H9 (cell line): Measurements from ENCODE around the gene AGBL4. TPM values are rescaled to one million over a fixed set of nuclear protein-coding genes. Genes with fewer than 3 reads are reported as not detected.

Source experiments
- DNase-seq: peaks from one replicate; pipeline ENCODE4 v3.0.0-alpha.2; 2017
- H2AFZ ChIP-seq: one replicate; pipeline ENCODE4 v1.6.1; 2013; ENCODE audit warnings: mild to moderate bottlenecking, low read length, control low read depth, moderate library complexity
- H2AK5ac ChIP-seq: 2 replicates; pipeline ENCODE4 v1.6.1; 2013; ENCODE audit warnings: low read length, control low read depth, mixed read lengths; ENCODE audit not compliant: insufficient read length
- H2BK120ac ChIP-seq: one replicate; pipeline ENCODE4 v1.6.1; 2013; ENCODE audit warnings: low read depth, mild to moderate bottlenecking, low read length, control low read depth, inconsistent platforms; ENCODE audit not compliant: poor library complexity, severe bottlenecking
- H2BK12ac ChIP-seq: 2 replicates; pipeline ENCODE4 v1.6.1; 2013; ENCODE audit warnings: low read length, control low read depth, mixed read lengths, low read depth; ENCODE audit not compliant: insufficient read length
- H2BK15ac ChIP-seq: 2 replicates; pipeline ENCODE4 v1.6.1; 2013; ENCODE audit warnings: low read depth, low read length, control low read depth
- H2BK20ac ChIP-seq: one replicate; pipeline ENCODE4 v1.6.1; 2013; ENCODE audit warnings: low read depth, mild to moderate bottlenecking, low read length, control low read depth, inconsistent platforms; ENCODE audit not compliant: poor library complexity, severe bottlenecking
- H2BK5ac ChIP-seq: 2 replicates; pipeline ENCODE4 v1.6.1; 2013; ENCODE audit warnings: low read length, control low read depth, mixed read lengths; ENCODE audit not compliant: insufficient read length
- H3K14ac ChIP-seq: 2 replicates; pipeline ENCODE4 v1.6.1; 2013; ENCODE audit warnings: low read length, control low read depth; ENCODE audit not compliant: insufficient read depth
- H3K18ac ChIP-seq: 2 replicates; pipeline ENCODE4 v1.6.1; 2013; ENCODE audit warnings: low read depth, mild to moderate bottlenecking, mixed read lengths, low read length, control low read depth; ENCODE audit not compliant: insufficient read length
- H3K23ac ChIP-seq: 2 replicates; pipeline ENCODE4 v1.6.1; 2013; ENCODE audit warnings: low read length, control low read depth, mixed read lengths, low read depth; ENCODE audit not compliant: insufficient read length
- H3K23me2 ChIP-seq: 2 replicates; pipeline ENCODE4 v1.6.1; 2013; ENCODE audit warnings: low read depth, mild to moderate bottlenecking, mixed read lengths, low read length, control low read depth; ENCODE audit not compliant: insufficient read length, poor library complexity, severe bottlenecking
- H3K27ac ChIP-seq: 2 replicates; pipeline ENCODE4 v1.5.1; 2013; ENCODE audit warnings: low read length, control low read depth, mixed read lengths, low read depth; ENCODE audit not compliant: insufficient read length
- H3K27me3 ChIP-seq: 2 replicates; pipeline ENCODE4 v1.6.1; 2013; ENCODE audit warnings: low read length, control low read depth, inconsistent platforms; ENCODE audit not compliant: insufficient read depth
- H3K4ac ChIP-seq: 2 replicates; pipeline ENCODE4 v1.6.1; 2013; ENCODE audit warnings: low read depth, mild to moderate bottlenecking, control low read depth, inconsistent platforms, low read length, moderate library complexity
- H3K4me1 ChIP-seq: 2 replicates; pipeline ENCODE4 v1.6.1; 2013; ENCODE audit warnings: low read length, control low read depth, inconsistent platforms; ENCODE audit not compliant: insufficient read depth
- H3K4me2 ChIP-seq: 2 replicates; pipeline ENCODE4 v1.6.1; 2013; ENCODE audit warnings: low read length, control low read depth, mixed read lengths; ENCODE audit not compliant: insufficient read length, insufficient read depth
- H3K56ac ChIP-seq: 2 replicates; pipeline ENCODE4 v1.6.1; 2013; ENCODE audit warnings: low read depth, mild to moderate bottlenecking, mixed read lengths, low read length, control low read depth; ENCODE audit not compliant: insufficient read length
- H3K79me1 ChIP-seq: 2 replicates; pipeline ENCODE4 v1.6.1; 2013; ENCODE audit warnings: low read depth, mild to moderate bottlenecking, moderate library complexity, low read length, control low read depth, inconsistent platforms; ENCODE audit not compliant: insufficient read depth, poor library complexity, severe bottlenecking
- H3K79me2 ChIP-seq: 2 replicates; pipeline ENCODE4 v1.6.1; 2013; ENCODE audit warnings: low read length, control low read depth, inconsistent platforms; ENCODE audit not compliant: insufficient read depth
- H3K9ac ChIP-seq: 2 replicates; pipeline ENCODE4 v1.6.1; 2013; ENCODE audit warnings: low read length, control low read depth, mixed read lengths; ENCODE audit not compliant: insufficient read length; ENCODE audit errors: extremely low read depth
- H3K9me3 ChIP-seq: one replicate; pipeline ENCODE4 v1.6.1; 2013; ENCODE audit warnings: low read depth, low read length, inconsistent platforms; ENCODE audit not compliant: control insufficient read depth
- H3T11ph ChIP-seq: one replicate; pipeline ENCODE4 v1.6.1; 2013; ENCODE audit warnings: mild to moderate bottlenecking, low read length, control low read depth, inconsistent platforms
- H4K20me1 ChIP-seq: one replicate; pipeline ENCODE4 v1.6.1; 2013; ENCODE audit not compliant: control insufficient read depth, insufficient read length, insufficient read depth
- H4K5ac ChIP-seq: 2 replicates; pipeline ENCODE4 v1.6.1; 2013; ENCODE audit warnings: low read depth, mild to moderate bottlenecking, mixed read lengths, low read length, control low read depth; ENCODE audit not compliant: insufficient read length
- H4K8ac ChIP-seq: replicated peaks from 2 replicates; pipeline ENCODE4 v1.6.1; 2013; ENCODE audit warnings: low read length, control low read depth, mixed read lengths, low read depth; ENCODE audit not compliant: insufficient read length
- H4K91ac ChIP-seq: 2 replicates; pipeline ENCODE4 v1.6.1; 2013; ENCODE audit warnings: low read depth, mild to moderate bottlenecking, moderate library complexity, mixed read lengths, low read length, control low read depth; ENCODE audit not compliant: insufficient read length
- H3K27ac Mint-ChIP-seq, 3 experiments: 2 replicates in 2 of 3; 3 replicates in 1 of 3; pipeline ENCODE4 v1.8.0; 2020 to 2021; ENCODE audit warnings: mixed read lengths in 3 of 3, mild to moderate bottlenecking in 1 of 3, moderate library complexity in 1 of 3
- H3K27me3 Mint-ChIP-seq: 2 replicates; pipeline ENCODE4 v1.8.0; 2021; ENCODE audit warnings: low read depth, mild to moderate bottlenecking, moderate library complexity, mixed read lengths
- H3K36me3 Mint-ChIP-seq, 3 experiments: 2 replicates in 2 of 3; 3 replicates in 1 of 3; pipeline ENCODE4 v1.8.0; 2020 to 2021; ENCODE audit warnings: low read depth in 3 of 3, mixed read lengths in 3 of 3; ENCODE audit not compliant: insufficient read depth in 1 of 3
- H3K4me1 Mint-ChIP-seq, 2 experiments: 2 replicates each; pipeline ENCODE4 v1.8.0; 2020; ENCODE audit warnings: mixed read lengths in 2 of 2
- H3K4me3 Mint-ChIP-seq, 2 experiments: 2 replicates in 1 of 2; 3 replicates in 1 of 2; pipeline ENCODE4 v1.8.0; 2020 to 2021; ENCODE audit warnings: mild to moderate bottlenecking in 2 of 2, mixed read lengths in 2 of 2, moderate library complexity in 1 of 2
- H3K9me3 Mint-ChIP-seq, 2 experiments: 2 replicates in 1 of 2; 3 replicates in 1 of 2; pipeline ENCODE4 v1.8.0; 2020; ENCODE audit warnings: mild to moderate bottlenecking in 2 of 2, mixed read lengths in 2 of 2, moderate library complexity in 1 of 2
- WGBS: extraction: QIAGEN DNeasy Blood & Tissue Kit; methylation state at CpG from one replicate; pipeline ENCODE4 v1.1.7; 2013; ENCODE audit warnings: missing lambda C conversion rate, low lambda C conversion rate, mixed read lengths; ENCODE audit not compliant: insufficient read length; ENCODE audit errors: extremely low coverage; 5-methylcytosine and 5-hydroxymethylcytosine counted together
- total RNA-seq: library from RNA; stranded (reverse); gene quantifications from 2 replicates; pipeline ENCODE4 v1.2.1, GENCODE V29; 2021
- TF ChIP-seq, protein P1 (sequence below): fragments of 200-600 bp; sonication (generic); conservative IDR thresholded peaks from 3 replicates; pipeline ENCODE4 v1.8.0; 2021; ENCODE audit warnings: antibody characterized with exemption, mild to moderate bottlenecking

The AGBL4 gene
- total RNA-seq, 1 experiment from 2014 or later: not detected

DNA sequence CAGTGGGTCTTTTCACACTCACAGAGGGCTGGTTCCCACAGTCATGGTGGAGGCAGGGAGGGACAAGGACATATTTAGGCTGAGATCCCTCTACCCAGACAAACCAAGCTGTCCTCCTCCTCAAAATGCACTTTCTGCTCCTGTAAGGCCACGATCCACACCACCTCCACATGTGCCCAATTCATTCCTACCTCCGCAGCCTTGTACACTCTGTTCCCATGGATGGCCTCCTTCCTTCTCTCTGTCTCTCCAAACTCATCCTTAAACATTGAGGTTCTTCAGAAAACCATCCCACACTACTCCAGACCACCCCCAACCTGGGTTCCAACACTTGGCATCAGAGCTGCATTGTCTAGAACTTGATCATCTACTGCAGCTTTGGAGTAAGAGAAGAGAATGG, 842.7 kb downstream of the AGBL4 start:
- no peak overlapping the region for H3T11ph ChIP-seq
- Mint-ChIP-seq H3K9me3 (peaks cover 90 to 92% of the 10 kb centered on the region in 2 experiments), H3K4me1 (no peaks in the 10 kb centered on the region)

More for the DNA sequence above, 842.7 kb downstream of the AGBL4 start:
- DNase-seq: no peak
- H2BK5ac ChIP-seq: no peak overlapping the region
- H3K27ac Mint-ChIP-seq: no peak overlapping the region
- H3K79me2 ChIP-seq: no peaks in the 10 kb centered on the region
- no peak overlapping the region for H4K8ac ChIP-seq
- no peak overlapping the region for H2AFZ ChIP-seq
- H4K91ac ChIP-seq: no peak overlapping the region
- no peak overlapping the region for H3K4me2 ChIP-seq
- H3K79me1 ChIP-seq: no peaks in the 10 kb centered on the region
- no peak overlapping the region for H3K14ac ChIP-seq
- no peak overlapping the region for H2BK20ac ChIP-seq
- H3K36me3 Mint-ChIP-seq: peaks cover 4 to 23% (median 16%) of the 10 kb centered on the region in 3 experiments; a peak in 4 of 7 replicates
- H3K4me1 ChIP-seq: no peaks in the 10 kb centered on the region
- TF ChIP-seq, protein P1, sequence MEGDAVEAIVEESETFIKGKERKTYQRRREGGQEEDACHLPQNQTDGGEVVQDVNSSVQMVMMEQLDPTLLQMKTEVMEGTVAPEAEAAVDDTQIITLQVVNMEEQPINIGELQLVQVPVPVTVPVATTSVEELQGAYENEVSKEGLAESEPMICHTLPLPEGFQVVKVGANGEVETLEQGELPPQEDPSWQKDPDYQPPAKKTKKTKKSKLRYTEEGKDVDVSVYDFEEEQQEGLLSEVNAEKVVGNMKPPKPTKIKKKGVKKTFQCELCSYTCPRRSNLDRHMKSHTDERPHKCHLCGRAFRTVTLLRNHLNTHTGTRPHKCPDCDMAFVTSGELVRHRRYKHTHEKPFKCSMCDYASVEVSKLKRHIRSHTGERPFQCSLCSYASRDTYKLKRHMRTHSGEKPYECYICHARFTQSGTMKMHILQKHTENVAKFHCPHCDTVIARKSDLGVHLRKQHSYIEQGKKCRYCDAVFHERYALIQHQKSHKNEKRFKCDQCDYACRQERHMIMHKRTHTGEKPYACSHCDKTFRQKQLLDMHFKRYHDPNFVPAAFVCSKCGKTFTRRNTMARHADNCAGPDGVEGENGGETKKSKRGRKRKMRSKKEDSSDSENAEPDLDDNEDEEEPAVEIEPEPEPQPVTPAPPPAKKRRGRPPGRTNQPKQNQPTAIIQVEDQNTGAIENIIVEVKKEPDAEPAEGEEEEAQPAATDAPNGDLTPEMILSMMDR: no peak
- H2BK15ac ChIP-seq: no peak overlapping the region
- no peak overlapping the region for H3K4me3 Mint-ChIP-seq
- no peak overlapping the region for H4K5ac ChIP-seq
- peaks cover 41% of the 10 kb centered on the region for H3K9me3 ChIP-seq
- H3K27ac ChIP-seq: no peak overlapping the region
- no peak overlapping the region for H3K23ac ChIP-seq
- no peak overlapping the region for H3K9ac ChIP-seq
- H2BK12ac ChIP-seq: no peak overlapping the region
- no peak overlapping the region for H3K4ac ChIP-seq
- no peak overlapping the region for H2AK5ac ChIP-seq
- no CpG with 5 or more reads among the region's 2 CpGs for WGBS
- H2BK120ac ChIP-seq: no peak overlapping the region
- no peak overlapping the region for H3K18ac ChIP-seq
- H3K27me3 Mint-ChIP-seq: no peaks in the 10 kb centered on the region; the same call in 1 of the 2 replicates
- no peak overlapping the region for H3K56ac ChIP-seq
- H3K27me3 ChIP-seq: no peaks in the 10 kb centered on the region
- H4K20me1 ChIP-seq: no peaks in the 10 kb centered on the region
- no peaks in the 10 kb centered on the region for H3K23me2 ChIP-seq
